NCI-H187 (cell line): Measurements from ENCODE around the gene TLE4.

Source experiments
- DNase-seq, 2 experiments: peaks; one replicate each; lab custom pipeline; 2025; lab: John Stamatoyannopoulos, UW

Gene TLE4

GRCh38 chr9:79691496-79691895, 119.7 kb downstream of the TLE4 start:
- no peak for DNase-seq

DNA sequence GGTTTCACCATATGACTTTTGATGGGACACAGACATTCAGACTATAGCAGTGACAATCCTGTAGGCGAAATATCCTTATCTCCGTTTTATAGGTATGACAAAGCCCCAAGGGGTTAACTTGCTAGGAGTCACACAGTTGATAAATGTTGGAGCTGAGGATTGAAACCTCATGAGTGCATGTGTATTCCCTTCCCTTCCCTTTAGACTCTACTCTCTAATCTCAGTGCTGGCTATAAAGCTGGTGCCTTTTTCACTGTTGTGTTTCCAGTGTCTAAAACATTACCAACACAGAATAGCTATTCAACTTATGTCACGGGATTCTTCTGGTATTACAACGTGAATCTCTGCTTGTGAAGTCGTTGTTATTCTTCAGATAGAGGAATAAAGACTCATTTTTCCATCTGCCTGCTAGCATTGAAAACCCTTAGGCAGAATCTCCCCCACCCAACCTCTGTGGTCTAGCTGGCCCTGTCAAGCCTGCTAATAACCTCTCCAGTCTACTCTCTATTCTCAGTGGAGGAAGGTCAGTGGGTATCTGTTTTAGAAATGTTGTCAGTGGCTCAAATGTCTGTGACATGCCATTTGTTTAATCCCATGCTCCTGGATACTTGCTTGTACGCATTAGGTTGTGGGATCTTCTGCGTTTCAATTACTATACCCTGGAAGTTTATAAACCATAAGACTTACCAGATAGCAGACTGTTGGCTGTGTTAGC, 121.2 kb downstream of the TLE4 start:
- no peak for DNase-seq

DNA sequence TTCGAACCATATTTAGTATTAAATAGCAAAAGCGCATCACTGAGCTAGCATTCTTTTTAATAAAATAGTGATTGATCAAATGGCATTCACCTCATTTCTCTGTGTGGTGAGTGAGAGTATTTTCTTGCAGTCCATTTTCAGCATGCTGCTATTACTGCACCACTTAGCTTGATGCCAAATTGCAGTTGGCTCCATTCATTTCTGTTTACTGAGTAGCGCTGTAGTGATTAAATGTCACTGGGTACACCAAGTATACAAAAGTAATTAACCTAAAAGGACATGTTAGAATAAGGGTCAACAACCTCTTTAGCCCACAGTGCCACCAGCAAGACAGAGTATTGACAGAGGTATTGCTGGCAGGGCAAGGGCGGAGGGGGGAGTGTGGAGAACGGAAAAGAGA, 122.0 kb downstream of the TLE4 start:
- DNase-seq, result no peak

DNA sequence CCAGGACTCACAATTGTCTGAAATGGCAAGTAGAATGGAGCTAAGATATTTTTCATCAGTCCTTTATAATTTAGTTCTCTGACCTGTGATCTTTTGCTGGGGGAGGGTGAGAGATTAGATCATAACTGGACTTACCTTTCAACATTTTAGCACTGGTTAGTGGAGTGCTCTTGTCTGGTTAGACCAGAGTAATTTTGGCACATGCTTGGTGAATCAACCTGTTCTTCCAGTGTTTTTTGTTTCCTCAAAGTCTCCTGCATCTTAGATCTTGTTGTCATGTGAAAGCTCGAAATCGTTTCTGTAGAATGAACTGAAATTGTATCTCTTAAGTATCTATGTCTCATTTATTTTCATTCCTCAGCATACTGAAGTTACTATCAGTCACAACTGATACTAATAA, 122.4 kb downstream of the TLE4 start:
- DNase-seq, result no peak

DNA sequence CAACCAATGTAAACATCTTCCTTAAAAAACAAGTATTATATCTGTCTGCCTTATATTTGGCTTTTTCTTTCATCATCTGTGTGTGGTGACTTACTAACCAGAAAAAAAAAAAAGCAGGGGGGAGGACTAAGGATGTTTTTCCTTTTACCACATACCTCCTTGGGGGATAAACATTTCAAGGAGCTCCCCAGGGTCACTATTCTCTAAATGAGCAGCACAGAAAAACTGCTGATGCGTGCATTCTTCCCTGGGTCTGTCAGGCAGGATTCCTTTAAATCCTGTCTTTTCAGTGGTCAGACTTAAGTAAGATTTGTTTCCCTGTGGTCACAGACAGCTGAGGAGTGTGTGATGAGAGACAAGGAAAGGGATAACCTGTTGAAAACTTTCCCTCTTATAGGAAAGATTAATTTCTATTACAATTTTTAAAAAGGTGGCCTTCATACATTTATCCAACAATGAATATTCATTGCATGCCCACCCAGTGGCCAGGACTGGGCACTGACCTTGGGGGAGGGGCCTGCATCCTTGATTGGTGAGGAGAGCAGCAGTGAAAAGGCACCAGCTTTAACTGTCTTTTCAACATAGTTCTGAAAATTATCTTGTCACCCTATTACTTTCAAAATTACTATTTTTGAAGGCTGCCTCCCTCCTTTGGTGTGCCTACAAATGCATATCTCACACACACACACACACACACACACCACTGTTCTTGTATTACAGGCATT, 123.1 kb downstream of the TLE4 start:
- no peak for DNase-seq

DNA sequence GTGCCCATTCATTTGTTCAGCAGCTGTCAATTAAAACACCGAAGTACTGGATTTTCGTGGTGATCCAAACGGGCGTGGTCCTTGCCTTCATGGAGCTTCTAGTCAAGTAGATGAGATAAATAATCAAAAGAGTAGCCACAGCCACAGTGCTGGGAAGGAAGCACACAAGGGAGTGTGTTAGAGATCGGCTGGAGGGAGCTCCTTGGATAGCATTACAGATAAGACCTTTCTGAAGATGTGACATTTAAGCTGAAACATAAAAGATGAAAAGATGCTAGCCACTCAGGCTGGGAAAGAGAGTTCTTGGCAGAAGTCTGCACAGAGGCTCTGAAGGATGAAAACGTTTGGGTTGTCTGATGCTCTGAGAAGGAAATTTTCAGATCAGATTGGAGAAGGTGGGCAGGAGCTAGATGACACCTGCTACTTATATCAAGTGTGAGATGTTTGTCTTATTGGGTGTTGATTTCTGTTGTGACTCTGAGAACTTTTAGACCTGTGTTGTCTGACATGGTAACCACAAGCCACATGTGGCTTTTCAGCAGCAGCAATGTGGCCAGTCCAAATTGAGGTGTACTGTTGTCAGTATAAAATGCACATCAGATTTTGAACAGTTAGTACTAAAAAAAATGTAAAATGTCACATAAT, 123.9 kb downstream of the TLE4 start:
- DNase-seq, result no peak

DNA sequence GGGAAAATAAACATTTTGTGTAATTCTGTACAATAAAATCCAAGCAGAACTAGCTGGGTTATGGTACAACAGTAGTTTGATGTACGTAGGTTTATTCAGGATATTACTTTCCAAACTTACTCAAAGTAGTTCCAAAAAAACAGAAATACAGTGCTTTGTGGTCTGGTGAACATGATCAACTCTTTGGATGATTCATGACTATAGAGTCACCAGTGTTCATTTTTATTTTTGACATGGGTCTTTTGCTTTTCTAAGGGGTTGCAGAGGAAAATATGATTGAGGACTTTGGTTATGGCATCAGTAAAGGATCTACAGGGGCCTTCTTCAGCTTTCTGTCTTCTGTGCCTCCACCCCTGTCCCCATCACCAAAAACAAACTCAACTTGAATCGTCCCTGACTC, 127.2 kb downstream of the TLE4 start:
- no peak for DNase-seq

DNA sequence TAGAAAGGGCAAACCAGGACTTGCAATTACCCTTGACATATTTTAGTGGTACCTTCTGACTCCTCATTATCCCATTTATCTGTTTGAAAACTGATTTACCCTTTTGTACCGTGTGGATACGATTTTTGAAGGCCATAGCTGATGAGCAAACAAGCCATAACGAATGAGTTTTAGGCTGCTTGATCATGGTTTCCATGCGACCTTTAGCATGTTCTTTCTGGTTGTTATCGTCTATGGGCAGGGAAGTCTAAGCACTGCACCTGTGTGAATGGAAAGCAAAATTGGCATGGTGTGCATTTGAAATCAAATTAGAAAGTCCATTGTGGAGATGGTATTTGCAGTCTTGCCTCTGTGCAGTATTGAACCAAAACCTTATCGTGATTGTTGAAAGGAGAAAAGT, 127.7 kb downstream of the TLE4 start:
- no peak for DNase-seq

GRCh38 chr9:79700607-79701360, 129.0 kb downstream of the TLE4 start:
- DNase-seq, result no peak

DNA sequence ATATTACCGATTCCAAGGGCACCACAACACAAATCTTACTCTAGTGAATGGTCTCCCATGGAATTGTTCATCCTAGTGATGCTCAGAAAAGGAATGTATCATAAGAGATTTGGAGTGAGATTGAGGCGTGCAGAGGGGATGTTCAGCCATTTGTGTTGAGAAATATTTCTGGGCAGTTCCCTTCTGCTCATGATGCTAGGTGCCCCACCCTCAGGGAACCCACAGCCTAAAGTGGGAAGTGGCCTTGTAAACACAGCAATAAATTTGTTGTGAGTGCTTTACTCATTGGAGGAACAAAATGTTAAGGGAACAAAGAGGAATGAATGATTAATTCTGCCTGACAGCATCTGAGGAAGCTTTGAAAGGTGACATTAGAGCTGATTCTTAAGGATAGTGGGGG, 129.9 kb downstream of the TLE4 start:
- no peak for DNase-seq

- DNase-seq, result no peak
Observed at GRCh38 chr9:79705704-79706103, 133.9 kb downstream of the TLE4 start.

DNA sequence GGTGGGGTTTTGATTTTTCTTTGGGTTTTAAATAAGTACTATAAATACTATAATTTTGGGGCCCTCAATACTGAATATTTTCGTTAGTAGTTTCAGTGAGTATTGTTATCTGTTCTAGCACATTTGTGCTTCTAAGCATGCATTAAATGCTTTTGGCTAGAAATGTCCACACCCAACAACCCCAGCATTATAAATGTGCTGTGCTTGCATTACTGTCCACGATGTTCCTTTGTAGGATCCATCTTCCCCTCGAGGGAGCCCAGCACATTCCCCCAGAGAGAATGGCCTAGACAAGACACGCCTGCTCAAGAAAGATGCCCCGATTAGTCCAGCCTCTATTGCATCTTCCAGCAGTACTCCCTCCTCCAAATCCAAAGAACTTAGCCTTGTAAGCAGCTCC, 134.7 kb downstream of the TLE4 start:
- no peak for DNase-seq

DNA sequence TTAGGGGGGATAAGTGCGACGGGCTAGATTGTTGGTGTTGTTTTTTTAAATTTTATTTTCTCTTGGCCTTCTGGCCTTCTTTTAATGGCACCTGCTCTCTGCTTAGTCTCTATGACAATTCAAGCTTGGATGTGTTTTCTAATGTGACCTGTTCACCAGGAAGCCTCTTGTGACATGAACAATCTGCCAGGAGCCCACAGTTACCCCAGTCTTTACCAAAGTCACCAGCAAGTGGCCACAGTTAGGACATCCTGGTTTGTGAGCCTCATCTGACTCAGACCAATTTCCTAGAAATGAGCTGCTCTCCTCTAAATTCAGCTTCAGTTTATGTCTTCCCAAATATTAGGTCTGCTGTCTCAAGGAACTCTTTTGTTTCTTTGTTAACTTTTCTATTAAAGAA, 135.8 kb downstream of the TLE4 start:
- no peak for DNase-seq

GRCh38 chr9:79708541-79708940, 136.8 kb downstream of the TLE4 start:
- DNase-seq, result no peak

DNA sequence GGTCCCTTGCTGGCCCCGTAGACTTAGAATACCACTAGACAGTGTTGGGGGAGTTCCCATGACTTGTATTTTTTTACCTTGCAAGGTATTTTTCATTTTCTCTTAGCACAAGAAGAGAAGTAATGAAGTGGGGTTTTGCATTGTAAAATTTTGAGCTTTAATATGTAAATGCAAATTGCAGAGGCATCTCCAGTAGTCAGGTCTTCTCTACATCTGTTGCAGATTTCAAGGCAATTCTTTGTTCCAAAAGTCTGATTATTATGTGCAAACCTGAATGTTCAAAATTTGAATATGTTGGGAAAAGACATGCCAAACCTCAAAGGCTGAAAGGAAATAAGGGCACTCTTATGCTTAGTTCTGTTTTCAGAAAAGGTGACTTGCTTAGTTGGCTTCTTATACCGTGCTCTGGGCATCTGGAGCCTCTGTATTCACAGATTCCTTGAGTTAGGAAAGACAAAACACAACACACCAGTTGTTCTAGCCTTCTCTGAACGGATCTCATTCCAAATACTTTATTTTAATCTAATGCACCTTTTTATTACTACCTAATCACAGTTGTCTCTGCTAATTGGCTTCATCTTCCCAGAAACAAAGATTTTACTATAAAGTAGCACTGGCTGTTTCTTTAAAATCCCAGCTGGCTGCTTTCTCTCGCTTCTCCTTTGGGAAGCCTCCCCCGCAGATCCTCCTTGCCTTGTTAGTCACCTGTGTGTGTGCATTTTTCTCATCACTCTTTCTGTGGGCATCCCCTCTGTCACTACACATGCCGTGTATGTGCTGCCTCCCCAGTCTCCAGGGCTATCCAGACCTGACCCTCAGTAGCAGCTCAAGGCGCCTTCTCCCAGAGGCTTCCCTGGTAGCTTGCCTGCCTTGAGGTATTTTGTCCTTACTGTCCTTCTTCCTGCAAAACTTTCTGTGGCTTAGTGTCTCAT, 138.2 kb downstream of the TLE4 start:
- no peak for DNase-seq

DNA sequence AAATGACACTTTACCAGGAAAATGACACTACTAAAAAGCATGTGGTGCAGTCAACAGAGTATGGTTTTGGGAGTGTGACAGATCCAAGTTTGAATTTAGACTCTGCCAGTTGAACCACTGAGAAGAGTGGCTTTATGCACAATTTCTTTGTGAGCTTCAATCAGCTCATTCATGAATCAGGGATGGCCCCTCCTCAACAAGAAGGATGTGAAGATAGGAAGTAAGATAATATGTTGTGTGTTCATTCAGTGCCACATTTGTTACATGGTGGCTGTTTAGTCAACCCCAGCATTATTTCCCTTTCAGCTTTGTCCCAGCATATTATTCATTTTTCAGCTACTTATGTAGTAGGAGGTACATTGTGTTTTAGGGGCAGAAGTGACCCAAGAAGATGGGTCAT, 140.1 kb downstream of the TLE4 start:
- no peak for DNase-seq

- DNase-seq, result no peak
Observed at GRCh38 chr9:79719021-79719420, 147.3 kb downstream of the TLE4 start.

- no peak for DNase-seq
Observed at GRCh38 chr9:79719989-79720388, 148.2 kb downstream of the TLE4 start.

- no peak for DNase-seq
Observed at GRCh38 chr9:79731171-79731890, 159.6 kb downstream of the TLE4 start.

DNA sequence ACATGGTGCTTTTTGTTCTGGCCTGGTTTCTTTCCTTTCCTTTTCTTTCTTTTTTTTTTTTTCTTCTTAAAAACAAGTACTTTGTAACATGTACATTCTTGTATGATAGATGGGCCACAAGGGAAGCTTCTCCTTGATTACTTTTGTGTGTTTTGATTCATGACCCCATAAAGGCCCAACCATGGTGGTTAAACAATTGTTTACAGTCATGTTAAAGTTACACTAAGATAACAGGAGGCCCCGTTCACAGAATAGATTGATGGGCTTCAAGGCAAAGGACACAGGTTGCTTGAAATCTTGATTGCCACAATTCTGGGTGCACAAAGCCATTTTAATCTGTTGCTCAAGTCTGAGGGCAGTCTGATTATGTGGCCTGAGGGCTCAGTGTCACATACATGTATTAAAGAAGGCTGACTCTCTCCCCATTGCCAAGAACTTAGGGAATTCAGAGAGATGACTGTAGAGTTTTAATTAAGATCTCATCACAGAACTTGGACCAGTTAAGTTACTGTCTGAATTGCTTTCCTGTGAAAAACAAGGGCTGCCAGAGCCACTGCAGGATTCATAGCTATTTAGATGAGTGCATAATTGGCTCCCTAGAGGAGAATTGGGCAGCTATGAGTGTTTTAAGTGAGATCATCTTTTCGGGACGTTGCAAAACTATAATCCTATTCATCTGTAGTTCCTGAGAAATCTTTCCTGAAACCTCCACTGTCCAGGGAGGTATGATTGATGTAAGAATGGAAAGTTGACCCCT, 163.4 kb downstream of the TLE4 start:
- DNase-seq, result no peak
